HG03469 (cell line): Measurements from ENCODE around the gene PPEF2.

Experiments used
- ATAC-seq: cut with Tn5 transposase; IDR thresholded peaks from one replicate; pipeline ENCODE4 v1.9.1; 2021; ENCODE audit warnings: mild to moderate bottlenecking, moderate library complexity, moderate number of reproducible peaks; ENCODE audit not compliant: unreplicated experiment

PPEF2 gene

GRCh38 chr4:75834095-75834771 lies 68.0 kb downstream of the PPEF2 start:
- ATAC-seq, result no peak

GRCh38 chr4:75831856-75832405 lies 70.3 kb downstream of the PPEF2 start:
- no peak for ATAC-seq

GRCh38 chr4:75830906-75831305 lies 71.3 kb downstream of the PPEF2 start:
- no peak for ATAC-seq

GRCh38 chr4:75823812-75824211 lies 78.4 kb downstream of the PPEF2 start:
- ATAC-seq, result no peak

GRCh38 chr4:75822416-75822815 lies 79.8 kb downstream of the PPEF2 start:
- no peak for ATAC-seq

GRCh38 chr4:75821966-75822365 lies 80.3 kb downstream of the PPEF2 start:
- ATAC-seq, result no peak

GRCh38 chr4:75821216-75821615 lies 81.0 kb downstream of the PPEF2 start:
- no peak for ATAC-seq

GRCh38 chr4:75820676-75821075 lies 81.6 kb downstream of the PPEF2 start:
- ATAC-seq, result no peak

GRCh38 chr4:75820197-75820596 lies 82.1 kb downstream of the PPEF2 start:
- ATAC-seq, result no peak

GRCh38 chr4:75819121-75819520 lies 83.1 kb downstream of the PPEF2 start:
- ATAC-seq, result no peak

- no peak for ATAC-seq
These were observed 84.4 kb downstream of the PPEF2 start for GRCh38 chr4:75817901-75818300.
